ENCODE data around the gene SFTPA1.

DNA sequence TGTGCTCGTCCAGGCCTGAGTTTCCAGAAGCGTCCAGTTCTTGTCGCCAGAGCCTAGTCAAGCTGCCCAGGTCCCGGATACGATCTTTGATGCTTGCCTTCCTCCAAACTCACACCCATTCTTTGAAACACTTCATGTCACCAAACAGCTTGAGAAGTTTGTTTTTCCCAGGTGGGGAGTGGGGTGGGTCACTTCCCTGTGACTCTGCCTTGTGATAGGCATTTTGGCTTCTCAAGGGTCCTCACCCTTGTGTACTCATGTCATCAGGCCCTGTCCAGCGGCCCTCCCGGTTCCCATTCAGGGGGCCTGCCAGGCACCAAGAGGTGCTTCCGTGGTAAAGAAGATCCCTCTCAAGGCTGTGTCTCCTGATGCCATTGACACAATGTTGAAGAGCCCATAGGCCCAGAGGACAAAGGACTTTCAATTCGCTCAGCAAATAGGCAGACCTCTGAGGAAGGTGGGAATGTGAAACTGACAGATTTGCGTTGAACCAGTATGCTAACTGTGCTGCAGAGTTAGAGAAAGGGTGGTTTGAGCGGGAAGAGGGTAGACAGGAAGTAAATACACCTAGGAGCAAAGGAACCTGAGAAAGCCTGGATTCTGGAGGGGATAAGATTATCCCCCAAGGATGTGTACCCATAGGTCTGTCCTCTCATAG, 24.7 kb upstream of the SFTPA1 start:
- TF ChIP-seq, protein P1, sequence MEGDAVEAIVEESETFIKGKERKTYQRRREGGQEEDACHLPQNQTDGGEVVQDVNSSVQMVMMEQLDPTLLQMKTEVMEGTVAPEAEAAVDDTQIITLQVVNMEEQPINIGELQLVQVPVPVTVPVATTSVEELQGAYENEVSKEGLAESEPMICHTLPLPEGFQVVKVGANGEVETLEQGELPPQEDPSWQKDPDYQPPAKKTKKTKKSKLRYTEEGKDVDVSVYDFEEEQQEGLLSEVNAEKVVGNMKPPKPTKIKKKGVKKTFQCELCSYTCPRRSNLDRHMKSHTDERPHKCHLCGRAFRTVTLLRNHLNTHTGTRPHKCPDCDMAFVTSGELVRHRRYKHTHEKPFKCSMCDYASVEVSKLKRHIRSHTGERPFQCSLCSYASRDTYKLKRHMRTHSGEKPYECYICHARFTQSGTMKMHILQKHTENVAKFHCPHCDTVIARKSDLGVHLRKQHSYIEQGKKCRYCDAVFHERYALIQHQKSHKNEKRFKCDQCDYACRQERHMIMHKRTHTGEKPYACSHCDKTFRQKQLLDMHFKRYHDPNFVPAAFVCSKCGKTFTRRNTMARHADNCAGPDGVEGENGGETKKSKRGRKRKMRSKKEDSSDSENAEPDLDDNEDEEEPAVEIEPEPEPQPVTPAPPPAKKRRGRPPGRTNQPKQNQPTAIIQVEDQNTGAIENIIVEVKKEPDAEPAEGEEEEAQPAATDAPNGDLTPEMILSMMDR (conservative IDR thresholded peaks at IDR 0.05; ENCODE audit: low read length) = no peak
- no peak for TF ChIP-seq EZH2phosphoT487 (IDR thresholded peaks at IDR 0.05; ENCODE audit: borderline replicate concordance, low read depth, low read length)
